Kidney (tissue), 14 donors: ENCODE results near the gene SLAMF7. TPM values are rescaled to one million over a fixed set of nuclear protein-coding genes. Genes with fewer than 3 reads are reported as not detected.

Experiments used
- DNase-seq, 5 donors: peaks; one replicate each; pipeline ENCODE4 v3.0.0-alpha.2; 2013 to 2020
- FAIRE-seq: peaks from 2 replicates; lab custom pipeline; 2012; peaks lifted over from hg19 to GRCh38; lab: Jason Lieb, UNC
- H3K27ac ChIP-seq, 2 donors: one replicate each; pipeline ENCODE4 v1.7.0; 2013; ENCODE audit warnings: low read depth in 2 of 2, low read length in 2 of 2, inconsistent platforms in 1 of 2
- H3K27me3 ChIP-seq: one replicate; pipeline ENCODE4 v1.7.1; 2013; ENCODE audit warnings: low read length, inconsistent platforms; ENCODE audit not compliant: control insufficient read depth, insufficient read depth
- H3K36me3 ChIP-seq, 3 donors: one replicate each; pipeline versions ENCODE4 v1.7.0 to v1.7.1; 2013; ENCODE audit warnings: low read length in 3 of 3, control low read depth in 1 of 3, inconsistent platforms in 1 of 3; ENCODE audit not compliant: insufficient read depth in 3 of 3, control insufficient read depth in 2 of 3
- H3K4me1 ChIP-seq, 3 donors: one replicate each; pipeline versions ENCODE4 v1.7.0 to v1.7.1; 2013; ENCODE audit warnings: low read length in 3 of 3, inconsistent platforms in 1 of 3, low read depth in 1 of 3; ENCODE audit not compliant: control insufficient read depth in 2 of 3, insufficient read depth in 2 of 3
- H3K4me3 ChIP-seq, 3 donors: one replicate each; pipeline versions ENCODE4 v1.7.0 to v1.8.1; 2013; ENCODE audit warnings: low read length in 3 of 3, control low read depth in 1 of 3, inconsistent platforms in 1 of 3
- H3K9ac ChIP-seq, 3 donors: one replicate each; pipeline versions ENCODE4 v1.7.0 to v1.7.1; 2013; ENCODE audit warnings: low read length in 3 of 3, control low read depth in 1 of 3, inconsistent platforms in 1 of 3
- H3K9me3 ChIP-seq, 3 donors: one replicate each; pipeline versions ENCODE4 v1.7.0 to v1.7.1; 2013; ENCODE audit warnings: low read length in 3 of 3, control low read depth in 1 of 3, inconsistent platforms in 1 of 3; ENCODE audit not compliant: control insufficient read depth in 2 of 3, insufficient read depth in 1 of 3
- CTCF ChIP-seq: IDR thresholded peaks from 3 replicates; pipeline ENCODE4 v1.5.1; 2012; ENCODE audit warnings: mild to moderate bottlenecking, moderate library complexity, borderline replicate concordance; ENCODE audit not compliant: insufficient read depth; ENCODE audit errors: extremely low read depth
- intact Hi-C: fragments of 100-400 bp; cut with DNase I; formaldehyde crosslinking; loops from one replicate; pipeline ENCODE4 v1.11.1; 2022
- polyA plus RNA-seq: library from polyadenylated mRNA; stranded (reverse); fragments of 350-450 nt; fragmentation: Illumina TruSeq; extraction: RNeasy Lipid Tissue Mini Kit (QIAGEN cat#74804); gene quantifications from one replicate; pipeline ENCODE4 v1.2.3, GENCODE V29; 2014; ENCODE audit warnings: low read depth, low replicate concordance; ENCODE audit not compliant: insufficient read depth
- total RNA-seq: library from RNA; stranded (reverse); fragmentation: NEBNext Ultra II Directional; extraction: Animal tissue kit (Norgen Biotek cat#: 25700); gene quantifications from one replicate; pipeline ENCODE4 v1.2.1, GENCODE V29; 2021
- donor health status: control.
- donor health status: control.
- donor health status: control.
- donor health status: control.
- donor health status: control.
- donor health status: DM: yes; HTN: yes; CAD: no.
- donor health status: Normal renal cell carcinoma (clear cell type).

The SLAMF7 gene
- total and polyA plus RNA-seq, 2 donors from 2014 or later = 0.65 to 13.9 TPM

- TF ChIP-seq CTCF = no peak
- no peak for FAIRE-seq
- DNase-seq = no peak
- H3K27ac ChIP-seq = no peak overlapping the region
- intact Hi-C loops = no loop called here
- H3K9ac ChIP-seq = no peak overlapping the region
- H3K9me3 ChIP-seq = no peaks in the 10 kb centered on the region
- H3K4me1 ChIP-seq = no peaks in the 10 kb centered on the region
- no peaks in the 10 kb centered on the region for H3K27me3 ChIP-seq
- H3K4me3 ChIP-seq = no peak overlapping the region
- H3K36me3 ChIP-seq = no peaks in the 10 kb centered on the region
Observed at GRCh38 chr1:160759740-160760139, 20.7 kb downstream of the SLAMF7 start.

- intact Hi-C loops = no loop called here
- Histone ChIP-seq H3K27me3 (no peaks in the 10 kb centered on the region), H3K4me3 (no peak overlapping the region), H3K9ac (no peak overlapping the region), H3K4me1 (no peaks in the 10 kb centered on the region), H3K36me3 (no peaks in the 10 kb centered on the region), H3K27ac (no peak overlapping the region), H3K9me3 (no peaks in the 10 kb centered on the region)
- DNase-seq (no peak), FAIRE-seq (no peak)
- no peak for TF ChIP-seq CTCF
Observed at GRCh38 chr1:160761046-160761445, 22.0 kb downstream of the SLAMF7 start.

GRCh38 chr1:160761886-160762285 is 22.8 kb downstream of the SLAMF7 start:
- intact Hi-C loops = no loop called here
- H3K9me3 ChIP-seq = no peaks in the 10 kb centered on the region
- no peaks in the 10 kb centered on the region for H3K27me3 ChIP-seq
- TF ChIP-seq CTCF = no peak
- DNase-seq = no peak
- H3K4me1 ChIP-seq = no peaks in the 10 kb centered on the region
- FAIRE-seq = no peak
- no peak overlapping the region for H3K4me3 ChIP-seq
- no peaks in the 10 kb centered on the region for H3K36me3 ChIP-seq
- no peak overlapping the region for H3K27ac ChIP-seq
- no peak overlapping the region for H3K9ac ChIP-seq

GRCh38 chr1:160763993-160764392 is 24.9 kb downstream of the SLAMF7 start:
- H3K27me3 ChIP-seq = no peaks in the 10 kb centered on the region
- no peak overlapping the region for H3K4me3 ChIP-seq
- no peak overlapping the region for H3K9ac ChIP-seq
- FAIRE-seq (no peak), DNase-seq (no peak)
- no peaks in the 10 kb centered on the region for H3K36me3 ChIP-seq
- H3K9me3 ChIP-seq = no peaks in the 10 kb centered on the region
- no peak overlapping the region for H3K27ac ChIP-seq
- TF ChIP-seq CTCF = no peak
- intact Hi-C loops = no loop called here
- no peaks in the 10 kb centered on the region for H3K4me1 ChIP-seq
